Measurements from ENCODE around the gene ALOX5. TPM values are rescaled to one million over a fixed set of nuclear protein-coding genes. Genes with fewer than 3 reads are reported as not detected.

ALOX5 gene
- polyA plus RNA-seq, 1 of the 3 experiments (the other 2 are of a cell fraction) = not detected

DNA sequence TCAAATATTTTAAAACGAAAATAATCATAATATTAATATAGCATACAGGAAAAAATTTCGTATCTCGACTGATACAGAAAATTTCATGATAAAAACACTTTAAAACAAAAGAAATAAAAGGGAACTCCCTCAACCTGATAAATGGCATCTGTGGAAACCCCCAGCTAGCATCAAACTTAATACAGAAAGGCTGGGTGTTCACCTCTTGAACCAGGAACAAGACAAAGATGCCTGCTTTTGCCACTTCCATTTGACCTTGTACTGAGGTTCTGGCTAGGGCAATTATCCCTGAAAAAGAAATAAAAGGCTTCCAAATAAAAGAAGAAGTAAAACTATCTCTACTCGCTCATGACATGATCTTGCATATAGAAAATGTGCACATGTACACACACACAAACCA lies 2.5 kb upstream of the ALOX5 start:
- peaks cover 0 to 2% of the 10 kb centered on the region in 2 experiments; a peak in 1 of 4 replicates for H3K4me1 ChIP-seq (ENCODE audit: control insufficient read depth in 1 of 2, insufficient read depth in 2 of 2, low read depth in 1 of 2, low read length in 1 of 2)
- no peak overlapping the region for H3K27ac ChIP-seq (ENCODE audit: low read depth in 2 of 2, low read length in 1 of 2)
- H3K79me2 ChIP-seq (ENCODE audit: insufficient read depth) = no peaks in the 10 kb centered on the region
- H3K27me3 ChIP-seq (ENCODE audit: insufficient read depth) = peaks cover 43% of the 10 kb centered on the region
- no peak for DNase-seq
- no peak overlapping the region for H2AFZ ChIP-seq (ENCODE audit: low read depth)
- no peaks in the 10 kb centered on the region for H4K20me1 ChIP-seq (ENCODE audit: insufficient read depth)
- TF ChIP-seq, protein P1, sequence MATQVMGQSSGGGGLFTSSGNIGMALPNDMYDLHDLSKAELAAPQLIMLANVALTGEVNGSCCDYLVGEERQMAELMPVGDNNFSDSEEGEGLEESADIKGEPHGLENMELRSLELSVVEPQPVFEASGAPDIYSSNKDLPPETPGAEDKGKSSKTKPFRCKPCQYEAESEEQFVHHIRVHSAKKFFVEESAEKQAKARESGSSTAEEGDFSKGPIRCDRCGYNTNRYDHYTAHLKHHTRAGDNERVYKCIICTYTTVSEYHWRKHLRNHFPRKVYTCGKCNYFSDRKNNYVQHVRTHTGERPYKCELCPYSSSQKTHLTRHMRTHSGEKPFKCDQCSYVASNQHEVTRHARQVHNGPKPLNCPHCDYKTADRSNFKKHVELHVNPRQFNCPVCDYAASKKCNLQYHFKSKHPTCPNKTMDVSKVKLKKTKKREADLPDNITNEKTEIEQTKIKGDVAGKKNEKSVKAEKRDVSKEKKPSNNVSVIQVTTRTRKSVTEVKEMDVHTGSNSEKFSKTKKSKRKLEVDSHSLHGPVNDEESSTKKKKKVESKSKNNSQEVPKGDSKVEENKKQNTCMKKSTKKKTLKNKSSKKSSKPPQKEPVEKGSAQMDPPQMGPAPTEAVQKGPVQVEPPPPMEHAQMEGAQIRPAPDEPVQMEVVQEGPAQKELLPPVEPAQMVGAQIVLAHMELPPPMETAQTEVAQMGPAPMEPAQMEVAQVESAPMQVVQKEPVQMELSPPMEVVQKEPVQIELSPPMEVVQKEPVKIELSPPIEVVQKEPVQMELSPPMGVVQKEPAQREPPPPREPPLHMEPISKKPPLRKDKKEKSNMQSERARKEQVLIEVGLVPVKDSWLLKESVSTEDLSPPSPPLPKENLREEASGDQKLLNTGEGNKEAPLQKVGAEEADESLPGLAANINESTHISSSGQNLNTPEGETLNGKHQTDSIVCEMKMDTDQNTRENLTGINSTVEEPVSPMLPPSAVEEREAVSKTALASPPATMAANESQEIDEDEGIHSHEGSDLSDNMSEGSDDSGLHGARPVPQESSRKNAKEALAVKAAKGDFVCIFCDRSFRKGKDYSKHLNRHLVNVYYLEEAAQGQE (IDR thresholded peaks at IDR 0.05; ENCODE audit: low read depth, low read length) = no peak
- TF ChIP-seq ELF1 (IDR thresholded peaks at IDR 0.05) (no peak), FOXJ3 (CRISPR knock-in tag; IDR thresholded peaks at IDR 0.05) (no peak), EP300 (IDR thresholded peaks at IDR 0.05; ENCODE audit: borderline replicate concordance in 1 of 2, low read depth in 1 of 2, low read length in 1 of 2) (no peak), NRF1 (IDR thresholded peaks at IDR 0.05; ENCODE audit: low read depth, low read length) (no peak), RXRA (IDR thresholded peaks at IDR 0.05; ENCODE audit: borderline replicate concordance, low read depth) (no peak), SMC3 (IDR thresholded peaks at IDR 0.05; ENCODE audit: low read depth, low read length) (no peak), RAD21 (IDR thresholded peaks at IDR 0.05; ENCODE audit: low read length) (no peak), MXI1 (IDR thresholded peaks at IDR 0.05; ENCODE audit: low read depth, low read length) (no peak), POLR2AphosphoS5 (IDR thresholded peaks at IDR 0.05; ENCODE audit: low read depth, low read length) (no peak)
- TF ChIP-seq, protein P2, sequence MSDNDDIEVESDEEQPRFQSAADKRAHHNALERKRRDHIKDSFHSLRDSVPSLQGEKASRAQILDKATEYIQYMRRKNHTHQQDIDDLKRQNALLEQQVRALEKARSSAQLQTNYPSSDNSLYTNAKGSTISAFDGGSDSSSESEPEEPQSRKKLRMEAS (IDR thresholded peaks at IDR 0.05; ENCODE audit: low read depth) = no peak
- TF ChIP-seq, protein P3, sequence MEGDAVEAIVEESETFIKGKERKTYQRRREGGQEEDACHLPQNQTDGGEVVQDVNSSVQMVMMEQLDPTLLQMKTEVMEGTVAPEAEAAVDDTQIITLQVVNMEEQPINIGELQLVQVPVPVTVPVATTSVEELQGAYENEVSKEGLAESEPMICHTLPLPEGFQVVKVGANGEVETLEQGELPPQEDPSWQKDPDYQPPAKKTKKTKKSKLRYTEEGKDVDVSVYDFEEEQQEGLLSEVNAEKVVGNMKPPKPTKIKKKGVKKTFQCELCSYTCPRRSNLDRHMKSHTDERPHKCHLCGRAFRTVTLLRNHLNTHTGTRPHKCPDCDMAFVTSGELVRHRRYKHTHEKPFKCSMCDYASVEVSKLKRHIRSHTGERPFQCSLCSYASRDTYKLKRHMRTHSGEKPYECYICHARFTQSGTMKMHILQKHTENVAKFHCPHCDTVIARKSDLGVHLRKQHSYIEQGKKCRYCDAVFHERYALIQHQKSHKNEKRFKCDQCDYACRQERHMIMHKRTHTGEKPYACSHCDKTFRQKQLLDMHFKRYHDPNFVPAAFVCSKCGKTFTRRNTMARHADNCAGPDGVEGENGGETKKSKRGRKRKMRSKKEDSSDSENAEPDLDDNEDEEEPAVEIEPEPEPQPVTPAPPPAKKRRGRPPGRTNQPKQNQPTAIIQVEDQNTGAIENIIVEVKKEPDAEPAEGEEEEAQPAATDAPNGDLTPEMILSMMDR (IDR thresholded peaks at IDR 0.05) = no peak
- no peaks in the 10 kb centered on the region for H3K9me2 ChIP-seq
- ChIA-PET POLR2A (no interaction called here), CTCF (no interaction called here)
- no peaks in the 10 kb centered on the region for H3F3A ChIP-seq (replicated peaks; ENCODE audit: insufficient read depth)
- H3K9me3 ChIP-seq = no peaks in the 10 kb centered on the region
- no peak overlapping the region for H3K4me2 ChIP-seq
- under 1% methylated on average over 4 of the region's 4 CpGs for WGBS (ENCODE audit: low lambda C conversion rate)
- no peaks in the 10 kb centered on the region for H3K36me3 ChIP-seq (replicated peaks in 1 of 2; ENCODE audit: control insufficient read depth in 1 of 2, insufficient read depth in 2 of 2, low read length in 1 of 2)
- no peak overlapping the region for H3K9ac ChIP-seq
- H3K4me3 ChIP-seq (ENCODE audit: low read depth in 2 of 2, low read length in 1 of 2) = no peak overlapping the region

All from SK-N-SH (cell line).